Left ventricle myocardium superior (tissue), 1 donor: ENCODE results near the gene TCERG1L. TPM values are rescaled to one million over a fixed set of nuclear protein-coding genes. Genes with fewer than 3 reads are reported as not detected.
"Not testable (repeated sequence)": the region's sequence is repeated elsewhere in the genome, so short reads cannot be mapped to it uniquely, and the experiment has no call there.

Experiments
- ATAC-seq: fragments of 200-7000 bp; cut with Tn5 transposase; one replicate; pipeline ENCODE4 v1.9.1; 2020; ENCODE audit warnings: mild to moderate bottlenecking, moderate library complexity
- DNase-seq: peaks from one replicate; pipeline ENCODE4 v3.0.0-alpha.2; 2020
- intact Hi-C: fragments of 100-400 bp; cut with micrococcal nuclease; formaldehyde crosslinking; loops from one replicate; pipeline ENCODE4 v1.11.0; 2022
- total RNA-seq: library from RNA; stranded (reverse); fragmentation: NEBNext Ultra II Directional; extraction: Animal tissue kit (Norgen Biotek cat#: 25700); gene quantifications from one replicate; pipeline ENCODE4 v1.2.1, GENCODE V29; 2021
- donor health status: DM: no; HTN: yes; CAD: no; lungs with severe emphysema.

TCERG1L gene
- total RNA-seq, 1 donor from 2014 or later = not detected

DNA sequence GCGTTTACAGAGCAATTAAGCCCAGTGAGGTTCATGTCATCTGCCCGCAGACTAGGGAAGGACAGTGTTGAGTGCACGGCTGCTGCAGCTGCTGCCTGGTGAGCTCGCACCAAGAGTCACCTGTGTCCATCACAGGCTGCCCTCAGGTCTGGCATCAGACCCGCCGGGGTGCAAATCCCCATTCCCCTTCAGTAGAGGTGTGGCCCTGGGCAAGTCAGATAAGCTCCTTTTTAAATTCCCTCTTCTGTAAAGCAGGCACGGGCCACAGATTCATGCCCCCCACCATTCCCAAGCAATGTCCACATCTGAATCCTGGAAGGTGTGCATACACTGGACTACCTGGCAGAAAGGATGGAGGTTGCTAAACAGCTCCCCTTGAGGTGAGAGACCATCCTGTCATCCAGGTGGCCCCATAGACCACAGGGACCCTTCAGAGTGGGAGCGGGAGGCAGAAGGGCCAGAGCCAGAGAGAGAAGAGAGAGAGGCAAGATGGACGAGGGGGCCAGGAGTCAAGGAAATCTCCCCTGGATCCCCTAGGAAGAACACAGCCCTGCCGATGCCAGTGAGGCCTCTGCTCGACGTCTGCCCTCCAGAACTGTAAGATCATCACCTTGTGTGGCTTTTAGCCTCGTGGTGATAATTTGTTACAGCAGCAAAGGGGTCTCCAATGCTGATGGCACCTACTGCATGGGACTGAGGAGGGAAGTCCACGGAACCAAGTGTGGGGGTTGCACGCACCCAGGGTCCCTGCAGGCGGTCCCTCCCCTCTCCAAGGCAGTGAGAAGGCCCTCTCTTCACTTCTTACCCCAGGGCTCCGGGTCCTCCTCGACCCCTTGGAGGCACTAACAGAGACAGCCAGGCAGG lies 168.8 kb downstream of the TCERG1L start:
- DNase-seq (no peak), ATAC-seq (no peak)

DNA sequence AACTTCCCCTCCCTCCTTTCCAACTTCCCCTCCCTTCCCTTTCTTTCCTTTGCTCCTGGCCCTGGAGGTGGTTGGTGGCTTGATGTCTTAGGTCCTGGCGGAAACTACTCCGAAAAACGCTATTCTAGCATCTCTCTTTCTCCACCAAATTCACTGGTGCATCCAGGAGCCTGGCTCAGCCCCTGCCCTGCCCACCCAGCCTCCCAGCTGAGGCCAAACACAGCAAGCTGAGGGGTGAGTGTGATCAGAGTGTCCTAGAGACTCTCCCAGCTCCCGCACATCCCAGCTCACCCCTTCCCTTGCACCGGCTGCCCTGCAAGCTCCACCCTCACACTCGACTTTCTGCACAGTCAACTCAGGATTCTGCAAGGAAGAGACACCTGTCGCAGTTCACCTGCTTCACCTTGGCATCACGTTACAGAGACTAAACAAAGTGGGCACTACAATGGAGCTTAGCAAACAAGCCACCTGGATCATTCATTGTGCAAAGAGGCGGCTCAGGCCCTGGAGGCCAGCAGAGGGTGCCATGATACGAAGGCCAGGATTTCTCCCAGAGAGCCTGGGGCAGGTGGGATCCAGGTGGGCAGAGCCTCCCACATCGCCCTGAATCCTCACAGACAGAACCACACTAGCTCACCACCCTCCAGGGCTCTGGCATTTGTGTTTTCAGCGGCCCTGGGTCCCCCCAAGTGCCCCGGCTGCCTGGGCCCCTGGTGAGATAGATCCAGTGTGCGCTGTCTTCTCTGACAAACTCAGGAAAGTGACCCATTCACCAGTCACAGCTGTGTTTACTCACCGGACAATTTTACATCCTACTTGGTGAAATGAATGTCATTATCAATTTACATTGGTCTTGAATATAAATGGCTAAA lies 169.6 kb downstream of the TCERG1L start:
- intact Hi-C loops = no loop called here
- no peak for DNase-seq

More for the DNA sequence above, 168.8 kb downstream of the TCERG1L start:
- intact Hi-C loops = no loop called here

DNA sequence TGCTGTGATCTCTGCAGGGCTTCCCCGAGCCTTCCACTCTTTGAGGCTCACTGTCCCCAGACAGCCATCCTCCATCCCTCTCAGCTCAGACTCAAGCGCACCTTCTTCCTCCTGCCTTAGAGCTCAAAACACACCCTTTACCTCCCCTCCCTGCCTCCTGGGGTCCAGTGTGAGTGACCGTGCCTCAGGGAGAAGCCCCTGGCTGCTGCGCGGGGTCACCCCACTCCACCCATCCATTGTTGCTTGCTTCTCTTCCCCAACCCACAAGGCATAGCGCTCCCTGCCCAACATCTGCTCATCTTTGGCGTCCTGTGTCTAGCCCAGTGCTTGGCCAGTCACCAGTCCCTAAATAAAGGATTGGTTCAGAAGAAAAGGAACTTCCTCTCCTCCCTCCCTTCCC lies 170.3 kb downstream of the TCERG1L start:
- DNase-seq (no peak), ATAC-seq (no peak)
- intact Hi-C loops = no loop called here

More for the DNA sequence above, 169.6 kb downstream of the TCERG1L start:
- no peak for ATAC-seq

DNA sequence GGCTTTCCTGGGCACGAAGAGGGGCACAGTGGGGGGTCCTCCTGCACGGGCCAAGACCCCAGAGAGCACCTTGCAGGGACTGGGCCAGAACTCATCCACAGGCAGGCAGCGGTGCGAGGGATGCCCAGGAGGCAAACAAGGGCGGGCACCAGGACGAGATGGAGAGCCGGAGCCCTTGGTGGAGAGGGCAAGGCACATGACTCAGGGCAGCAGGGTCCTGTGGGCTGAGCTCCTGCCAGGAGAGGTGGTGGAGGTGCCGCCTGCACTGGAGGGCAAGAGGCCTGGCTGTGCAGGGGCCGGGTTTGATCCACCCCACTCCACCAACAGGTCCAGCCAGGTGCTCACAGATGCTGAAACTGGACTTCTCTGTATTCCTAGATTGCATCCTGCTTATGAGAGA lies 170.9 kb downstream of the TCERG1L start:
- ATAC-seq (no peak), DNase-seq (no peak)
- intact Hi-C loops = no loop called here

DNA sequence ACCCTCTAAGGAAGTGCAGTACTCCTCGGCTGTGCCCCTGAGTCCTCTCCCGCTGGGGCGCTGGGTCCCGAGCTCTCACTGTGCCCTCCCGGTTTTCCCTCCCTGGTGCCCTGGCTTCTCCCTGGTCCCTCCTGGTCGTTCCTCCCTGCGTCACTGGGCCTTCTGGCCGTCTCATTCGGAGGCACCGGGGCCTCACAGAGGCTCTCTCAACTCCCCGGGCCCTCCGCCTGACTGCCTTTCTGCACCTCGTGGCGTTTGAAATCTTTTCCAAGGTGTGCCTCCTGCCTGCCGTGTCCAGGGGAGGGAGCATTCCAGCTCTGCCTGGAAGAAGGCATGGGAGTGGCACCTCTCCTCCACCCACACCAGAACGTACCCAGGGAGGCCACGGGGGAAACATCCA lies 174.3 kb downstream of the TCERG1L start:
- ATAC-seq = no peak
- intact Hi-C loops = no loop called here
- DNase-seq = no peak

DNA sequence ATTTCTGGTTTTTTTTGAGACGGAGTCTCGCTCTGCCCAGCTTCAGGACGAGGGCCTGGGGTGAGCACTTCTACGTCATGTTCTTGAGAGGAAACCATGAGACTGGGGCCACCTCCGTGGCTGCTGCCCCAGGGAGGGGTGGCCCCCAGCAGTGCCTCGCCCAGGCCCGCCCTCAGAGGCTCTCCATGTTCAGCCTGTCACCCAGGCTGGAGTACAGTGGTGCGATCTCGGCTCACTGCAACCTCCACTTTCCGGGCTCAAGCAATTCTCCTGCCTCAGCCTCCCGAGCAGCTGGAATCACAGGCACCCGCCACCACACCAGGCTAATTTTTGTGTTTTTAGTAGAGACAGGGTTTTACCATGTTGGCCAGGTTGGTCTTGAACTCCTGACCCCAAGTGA lies 175.2 kb downstream of the TCERG1L start:
- intact Hi-C loops = not testable (repeated sequence)

DNA sequence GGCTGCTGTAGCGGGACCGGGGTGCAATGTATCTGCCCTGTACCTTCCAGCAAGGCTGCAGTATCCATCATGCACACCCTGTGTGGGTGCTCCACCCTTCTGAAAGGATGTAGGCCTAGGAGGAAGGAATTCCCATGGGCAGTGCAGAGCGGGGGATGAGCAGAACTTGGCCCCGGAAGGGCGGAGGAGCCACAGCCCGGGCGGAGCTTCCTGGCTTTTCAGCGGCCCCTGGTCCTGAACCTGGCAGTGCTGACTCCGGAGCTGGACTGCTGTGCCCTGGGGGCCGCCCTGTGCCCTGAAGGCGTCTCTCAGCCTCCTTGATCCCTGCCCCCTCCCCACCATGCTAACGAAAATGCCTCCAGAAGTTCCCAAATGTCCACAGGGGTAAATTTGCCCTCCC lies 175.8 kb downstream of the TCERG1L start:
- no peak for DNase-seq
- ATAC-seq = no peak
- intact Hi-C loops = no loop called here

More for the DNA sequence above, 175.2 kb downstream of the TCERG1L start:
- ATAC-seq, DNase-seq: not testable (repeated sequence)

DNA sequence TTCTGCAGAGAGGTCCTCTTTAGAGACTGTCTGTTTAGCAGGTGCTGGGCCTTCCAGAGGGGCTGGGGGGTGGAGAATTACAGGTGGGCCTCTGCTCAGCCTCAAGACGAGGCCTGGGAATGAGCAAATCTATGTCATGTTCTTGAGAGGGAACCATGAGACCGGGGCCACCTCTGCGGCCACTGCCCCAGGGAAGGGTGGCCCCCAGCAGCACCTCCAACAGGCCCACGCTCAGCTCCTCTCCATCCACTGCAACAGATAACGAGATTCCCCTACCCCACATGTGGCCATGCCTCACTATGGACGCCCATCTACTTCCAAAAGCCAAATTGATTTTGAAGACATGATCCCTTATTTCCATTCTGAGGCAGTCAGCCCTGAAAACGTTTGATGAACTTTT lies 176.9 kb downstream of the TCERG1L start:
- DNase-seq (no peak), ATAC-seq (no peak)
- intact Hi-C loops = no loop called here

DNA sequence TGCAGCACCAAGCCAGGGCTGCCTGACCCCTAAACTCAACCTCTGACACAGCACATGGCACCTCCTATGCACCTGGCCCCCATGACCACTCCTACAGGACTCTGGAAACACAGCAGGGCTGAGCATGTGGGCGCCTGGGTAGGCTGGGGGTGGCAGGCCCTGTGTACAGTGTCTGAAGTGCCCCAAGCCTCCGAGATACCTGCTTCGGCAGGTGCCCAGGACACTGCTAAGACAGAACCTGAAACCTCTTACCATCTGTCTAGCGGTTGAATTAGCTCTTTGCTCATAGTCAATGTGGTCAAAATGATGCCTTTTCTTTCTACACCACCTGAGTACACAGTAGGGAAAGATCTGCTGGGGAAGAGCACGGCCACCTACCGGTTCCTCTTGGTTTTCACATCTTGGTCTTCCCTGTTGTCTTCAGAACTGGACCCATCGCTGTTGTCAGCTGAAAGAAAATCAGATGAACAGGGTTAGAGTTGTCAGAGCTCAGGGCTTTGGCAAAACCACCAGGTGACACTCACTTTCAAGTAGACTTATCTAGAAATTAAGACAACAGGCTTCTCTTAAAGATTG lies 177.4 kb downstream of the TCERG1L start:
- no peak for DNase-seq
- ATAC-seq = no peak
- intact Hi-C loops = no loop called here

DNA sequence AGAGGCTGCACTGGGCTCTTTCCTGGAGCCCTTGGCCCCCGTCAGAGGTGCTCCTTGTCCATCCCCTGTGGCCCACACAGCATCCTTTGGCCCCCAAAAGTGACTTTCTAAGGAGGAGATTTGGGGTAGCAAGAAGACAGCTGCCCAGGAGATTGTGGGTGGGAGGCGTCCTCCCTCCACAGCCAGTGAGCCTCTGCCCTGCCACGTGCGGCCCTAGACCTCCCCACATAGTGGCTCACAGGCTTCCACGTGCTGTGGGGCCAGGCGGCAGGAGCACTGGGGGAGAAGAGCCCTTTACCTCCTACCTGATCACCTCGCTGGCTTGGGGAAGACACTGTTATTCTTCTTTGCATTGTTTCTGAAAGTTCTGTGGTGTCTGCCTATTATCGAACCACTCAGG lies 178.8 kb downstream of the TCERG1L start:
- DNase-seq = no peak
- ATAC-seq = no peak
- intact Hi-C loops = no loop called here

DNA sequence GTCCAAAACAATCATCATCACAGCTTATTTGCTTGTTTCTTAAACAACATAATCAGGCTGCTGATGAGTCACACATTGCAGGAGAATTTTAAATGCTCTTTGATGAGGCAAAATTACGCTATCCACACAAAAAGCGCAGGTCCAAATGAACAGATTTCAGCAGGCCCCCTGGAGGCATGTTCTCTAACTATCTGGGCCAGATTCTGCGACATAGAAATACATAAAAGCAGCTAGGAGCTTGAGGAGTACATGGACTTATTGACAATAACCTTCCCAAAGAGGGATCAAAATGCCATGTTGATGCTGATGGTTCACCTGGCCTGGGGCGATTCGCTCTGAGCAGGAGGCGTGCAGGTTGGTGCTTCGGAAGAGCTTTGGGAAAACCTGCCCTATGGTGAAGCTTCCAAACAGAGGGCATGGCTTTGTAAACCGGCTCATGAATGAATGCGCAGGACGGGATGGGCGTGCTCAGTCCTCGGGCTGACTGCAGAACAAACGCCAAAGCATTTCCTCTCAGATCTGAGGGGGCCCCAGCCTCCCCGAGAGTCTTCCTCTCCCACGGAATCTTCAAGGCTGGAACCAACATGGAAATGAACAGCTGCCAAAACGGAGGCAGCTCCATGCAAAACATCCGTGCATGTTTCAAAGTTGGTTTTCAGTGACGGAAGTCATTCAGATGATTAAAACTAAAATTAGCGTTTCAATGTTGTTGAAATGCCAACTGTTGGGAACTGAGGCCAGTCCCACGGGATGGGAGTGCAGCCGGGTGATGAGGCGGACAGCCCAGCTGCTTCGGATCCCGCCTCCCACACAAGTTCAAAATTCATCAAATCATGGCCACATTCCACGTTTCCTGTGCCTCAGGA lies 179.6 kb downstream of the TCERG1L start:
- ATAC-seq = peak; percentile 68
- no peak for DNase-seq
- intact Hi-C loops = no loop called here

DNA sequence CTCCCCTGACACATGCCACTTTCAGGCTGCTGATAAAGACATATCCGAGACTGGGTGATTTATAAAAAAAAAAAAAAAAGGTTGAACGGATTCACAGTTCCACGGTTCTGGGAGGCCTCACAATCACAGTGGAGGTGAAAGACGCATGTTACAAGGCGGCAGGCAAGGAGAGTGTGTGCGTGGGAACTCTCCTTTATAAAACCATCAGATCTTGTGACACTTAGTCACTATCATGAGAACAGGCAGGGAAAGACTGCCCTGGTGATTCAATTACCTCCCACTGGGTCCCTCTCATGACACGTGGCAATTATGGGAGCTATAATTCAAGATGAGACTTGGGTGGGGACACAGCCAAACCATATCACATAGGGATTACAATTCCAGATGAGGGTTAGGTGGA lies 181.5 kb downstream of the TCERG1L start:
- DNase-seq (no peak), ATAC-seq (no peak)
- intact Hi-C loops = no loop called here

DNA sequence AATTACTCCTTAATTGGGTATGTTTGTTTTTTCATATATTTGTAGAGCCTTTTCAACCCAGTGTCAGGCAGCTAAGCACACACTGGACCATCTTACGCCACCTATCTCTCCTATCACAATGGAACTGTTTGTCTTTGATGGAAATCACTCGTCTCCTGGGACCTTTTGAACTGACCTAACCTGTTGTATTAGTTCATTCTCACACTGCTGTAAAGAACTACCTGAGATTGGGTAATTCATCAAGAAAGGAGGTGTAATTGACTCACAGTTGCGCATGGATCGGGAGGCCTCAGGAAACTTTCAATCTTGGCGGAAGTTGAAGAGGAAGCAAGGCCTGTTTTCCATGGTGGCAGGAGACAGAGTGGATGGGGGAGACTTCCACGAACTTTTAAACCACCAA lies 182.0 kb downstream of the TCERG1L start:
- DNase-seq (no peak), ATAC-seq (no peak)
- intact Hi-C loops = no loop called here

DNA sequence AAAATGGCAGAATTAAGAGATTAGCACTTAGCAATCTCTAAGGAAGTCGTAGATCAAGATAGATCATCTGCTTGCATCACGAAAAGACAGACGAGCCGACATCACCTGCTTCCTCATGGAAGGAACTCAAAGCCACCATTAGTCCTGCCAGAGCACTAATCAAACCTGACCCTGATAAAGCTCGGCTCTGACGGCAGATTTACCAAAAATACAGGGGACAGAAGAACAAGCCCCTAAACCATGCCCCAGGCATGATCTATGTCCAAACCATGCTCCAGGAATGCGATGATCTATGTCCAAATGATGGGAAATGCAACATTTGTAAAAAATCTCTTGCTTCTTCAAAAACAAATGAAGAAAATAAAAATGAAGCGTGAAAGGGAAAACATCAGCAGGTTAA lies 182.8 kb downstream of the TCERG1L start:
- ATAC-seq (no peak), DNase-seq (no peak)
- intact Hi-C loops = no loop called here

DNA sequence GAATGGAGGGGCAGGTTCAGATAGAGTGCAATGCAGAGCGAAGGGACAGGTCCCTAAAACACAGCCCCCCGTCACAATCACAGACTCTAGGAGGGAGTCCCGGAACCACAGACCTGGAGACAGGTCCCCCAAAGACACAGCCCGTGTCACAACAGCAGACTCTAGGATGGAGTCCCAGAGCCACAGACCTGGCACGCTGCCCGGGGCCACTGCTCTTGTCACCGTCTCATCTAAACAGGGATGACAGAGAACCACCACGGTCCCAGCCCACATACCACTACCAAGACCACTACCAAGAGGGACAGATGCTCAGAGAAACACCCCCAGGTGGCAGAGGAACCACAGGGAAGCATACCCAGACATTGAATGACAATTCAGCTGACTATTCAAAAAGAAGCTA lies 183.9 kb downstream of the TCERG1L start:
- DNase-seq (no peak), ATAC-seq (no peak)
- intact Hi-C loops = no loop called here

DNA sequence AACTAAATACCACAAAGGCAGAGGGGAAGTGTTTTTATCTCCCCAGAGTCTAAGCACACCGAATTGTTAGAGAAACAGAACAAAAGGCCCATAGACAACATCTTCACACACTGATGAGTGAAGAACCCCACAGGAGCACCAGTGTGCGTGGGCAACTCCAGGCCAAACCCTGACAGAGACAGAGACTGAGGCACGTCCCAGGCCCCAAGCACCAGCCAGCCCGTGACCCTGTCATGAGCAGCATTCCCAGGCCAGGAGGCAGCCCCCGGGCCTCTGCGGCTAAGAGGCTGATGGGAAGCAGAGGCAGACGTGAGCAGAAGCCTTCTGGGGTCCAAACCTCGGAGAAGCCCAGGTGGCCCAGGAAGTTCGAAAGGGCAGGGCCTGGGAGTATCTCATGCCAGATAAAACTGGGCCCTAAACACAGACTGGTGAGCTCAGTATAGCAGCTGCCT lies 184.4 kb downstream of the TCERG1L start:
- DNase-seq (no peak), ATAC-seq (no peak)
- intact Hi-C loops = no loop called here

DNA sequence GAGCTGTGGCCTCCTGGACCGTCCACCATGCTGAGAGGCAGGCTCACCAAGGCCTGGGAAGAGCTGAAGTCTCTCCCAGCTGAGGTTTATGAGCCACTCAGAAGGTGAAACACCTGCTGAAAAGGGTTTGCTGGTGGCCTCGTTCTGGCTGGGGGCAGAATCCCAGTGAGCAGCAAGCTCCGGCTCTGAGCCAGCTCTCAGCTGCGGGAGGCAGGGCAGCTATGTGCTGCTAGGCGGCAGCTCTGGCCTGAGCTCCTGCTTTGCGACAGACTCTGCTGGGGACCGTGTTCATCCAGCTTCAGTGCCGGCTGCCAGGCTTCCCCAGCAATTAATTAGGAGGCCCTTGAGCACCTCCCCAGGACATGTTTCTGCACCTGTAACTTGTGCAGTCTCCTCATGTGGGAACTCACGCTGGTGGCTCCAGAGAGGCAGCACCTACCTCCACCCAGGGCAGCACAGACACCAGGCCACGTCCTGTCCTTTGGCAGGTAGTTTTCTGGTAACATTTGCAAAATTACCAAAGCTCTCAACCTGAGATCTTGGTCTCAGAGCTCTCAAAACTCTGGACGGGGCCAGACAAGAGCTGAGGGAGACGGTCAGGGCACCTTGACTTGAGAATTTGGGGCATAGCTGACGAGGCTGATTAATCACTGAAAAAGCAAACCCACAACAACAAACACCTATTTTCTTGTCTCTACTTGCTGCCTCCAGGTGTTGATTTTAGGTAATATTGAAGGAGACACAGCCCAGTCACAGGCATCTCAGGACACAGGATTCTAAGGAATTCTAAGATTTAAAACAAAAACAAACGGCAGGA lies 185.0 kb downstream of the TCERG1L start:
- DNase-seq (no peak), ATAC-seq (no peak)
- intact Hi-C loops = no loop called here

DNA sequence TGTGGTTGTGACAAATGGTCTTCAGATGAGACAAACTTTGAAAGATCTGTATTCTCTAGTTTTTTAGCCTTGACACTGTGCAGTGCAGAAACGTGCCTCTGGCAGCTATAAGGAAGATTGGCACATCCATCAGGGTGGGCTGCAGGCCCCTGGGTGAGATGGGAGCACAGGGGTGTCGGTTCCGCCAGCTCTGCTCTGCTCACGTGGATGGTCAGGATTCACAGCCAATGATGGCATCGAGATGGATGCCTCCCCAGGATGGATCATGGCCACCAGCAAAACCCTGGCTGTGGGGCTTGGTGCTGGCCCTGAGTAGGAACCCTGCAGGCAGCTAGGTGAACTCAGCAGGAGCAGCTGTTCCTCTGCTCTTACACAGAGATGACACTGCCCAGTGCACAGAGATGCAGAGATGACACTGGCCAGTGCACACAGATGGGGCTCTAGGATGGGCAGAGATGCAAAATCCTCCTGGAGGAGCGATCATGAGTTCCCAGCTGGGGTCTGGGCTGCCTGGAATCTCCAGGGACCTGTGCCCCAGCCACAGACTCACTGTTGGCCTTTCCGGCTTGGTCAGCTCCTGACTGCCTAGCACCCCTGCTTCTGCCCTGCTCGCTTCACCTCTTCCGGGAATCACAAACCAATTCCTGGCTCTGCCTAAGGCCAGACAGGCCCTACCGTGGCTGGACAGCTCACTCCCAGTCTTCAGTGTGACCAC lies 185.9 kb downstream of the TCERG1L start:
- no peak for ATAC-seq
- DNase-seq = no peak
- intact Hi-C loops = no loop called here
